ELR (cell line): ENCODE data around the gene EFCAB14.
"Not testable (repeated sequence)": the region's sequence is repeated elsewhere in the genome, so short reads cannot be mapped to it uniquely, and the experiment has no call there.

ENCODE experiments used
- DNase-seq: peaks from one replicate; pipeline ENCODE4 v3.0.0-alpha.2; 2015; ENCODE audit warnings: low read depth

EFCAB14 gene

GRCh38 chr1:46654012-46654411 is 64.9 kb downstream of the EFCAB14 start:
- DNase-seq = no peak

- no peak for DNase-seq
Observed at GRCh38 chr1:46653405-46653958, 65.4 kb downstream of the EFCAB14 start.

- no peak for DNase-seq
Observed at GRCh38 chr1:46652321-46653100, 66.4 kb downstream of the EFCAB14 start.

- DNase-seq = not testable (repeated sequence)
Observed at GRCh38 chr1:46651152-46651551, 67.8 kb downstream of the EFCAB14 start.

GRCh38 chr1:46650491-46650890 is 68.4 kb downstream of the EFCAB14 start:
- DNase-seq = no peak

GRCh38 chr1:46649764-46650163 is 69.2 kb downstream of the EFCAB14 start:
- no peak for DNase-seq

- DNase-seq = no peak
Observed at GRCh38 chr1:46647611-46648010, 71.3 kb downstream of the EFCAB14 start.

- DNase-seq = peak; percentile 12
Observed at GRCh38 chr1:46646844-46647243, 72.1 kb downstream of the EFCAB14 start.

GRCh38 chr1:46646331-46646730 is 72.6 kb downstream of the EFCAB14 start:
- DNase-seq = no peak

- DNase-seq = no peak
Observed at GRCh38 chr1:46645815-46646214, 73.1 kb downstream of the EFCAB14 start.

GRCh38 chr1:46643368-46643775 is 75.5 kb downstream of the EFCAB14 start:
- DNase-seq = peak; percentile 91

- no peak for DNase-seq
Observed at GRCh38 chr1:46642115-46642680, 76.7 kb downstream of the EFCAB14 start.

GRCh38 chr1:46639547-46639946 is 79.4 kb downstream of the EFCAB14 start:
- DNase-seq = no peak

- no peak for DNase-seq
Observed at GRCh38 chr1:46638921-46639320, 80.0 kb downstream of the EFCAB14 start.

- DNase-seq = no peak
Observed at GRCh38 chr1:46637444-46638083, 81.3 kb downstream of the EFCAB14 start.

GRCh38 chr1:46635205-46635604 is 83.7 kb downstream of the EFCAB14 start:
- DNase-seq = no peak

- DNase-seq = no peak
Observed at GRCh38 chr1:46630719-46631118, 88.2 kb downstream of the EFCAB14 start.
